AG10803 (cell line): ENCODE measurements around the gene NSUN6.
"Not testable (repeated sequence)": the region's sequence is repeated elsewhere in the genome, so short reads cannot be mapped to it uniquely, and the experiment has no call there.

Experiments used
- DNase-seq: peaks from one replicate; pipeline ENCODE4 v3.0.0; 2010; ENCODE audit warnings: low read depth
- H3K4me3 ChIP-seq: 2 replicates; pipeline ENCODE4 v1.5.1; 2011; ENCODE audit warnings: mild to moderate bottlenecking, low read length, control low read depth
- TF ChIP-seq, protein P1 (sequence below): conservative IDR thresholded peaks from 2 replicates; pipeline ENCODE4 v1.5.1; 2011; ENCODE audit warnings: mild to moderate bottlenecking, low read length, control low read depth, inconsistent platforms

Gene NSUN6

DNA sequence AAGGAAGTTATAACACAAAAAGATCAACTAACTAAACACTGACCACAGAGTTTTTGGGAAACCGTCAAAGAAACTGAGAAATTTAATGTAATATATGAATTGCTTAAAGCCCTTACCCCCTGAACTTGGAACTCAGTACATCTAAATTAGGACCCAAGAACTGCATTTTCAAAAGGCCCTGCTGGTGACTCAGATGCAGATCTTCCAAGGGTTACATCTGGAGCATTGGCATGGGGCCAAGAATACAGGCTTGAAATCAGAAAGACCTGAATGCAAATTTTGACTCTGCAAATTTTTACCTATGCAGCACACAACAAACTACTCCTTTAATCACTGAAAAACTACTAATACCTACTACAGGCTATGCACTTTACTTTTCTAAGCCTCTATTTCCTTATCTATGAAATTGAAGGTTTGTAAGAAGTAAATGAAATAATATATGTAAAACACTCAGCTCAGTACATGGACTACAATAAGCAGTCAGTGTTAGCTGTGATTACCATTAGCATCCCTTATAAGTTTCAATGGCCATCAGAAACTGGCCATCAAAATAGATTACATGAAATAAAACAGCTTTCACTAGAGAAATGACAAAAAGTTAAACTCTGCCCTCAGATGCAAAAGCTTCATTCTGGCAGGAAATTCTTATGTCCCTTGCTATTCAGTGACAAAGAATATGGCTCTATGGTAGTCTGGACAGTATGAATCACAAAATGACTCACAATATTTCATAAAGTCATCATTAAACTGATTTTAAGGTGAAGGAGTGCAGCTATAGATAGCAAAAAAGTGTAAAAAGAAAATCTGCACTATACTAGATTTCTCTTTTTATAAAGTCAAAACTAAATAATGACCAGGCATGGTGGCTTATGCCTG lies 43.6 kb downstream of the NSUN6 start:
- TF ChIP-seq, protein P1, sequence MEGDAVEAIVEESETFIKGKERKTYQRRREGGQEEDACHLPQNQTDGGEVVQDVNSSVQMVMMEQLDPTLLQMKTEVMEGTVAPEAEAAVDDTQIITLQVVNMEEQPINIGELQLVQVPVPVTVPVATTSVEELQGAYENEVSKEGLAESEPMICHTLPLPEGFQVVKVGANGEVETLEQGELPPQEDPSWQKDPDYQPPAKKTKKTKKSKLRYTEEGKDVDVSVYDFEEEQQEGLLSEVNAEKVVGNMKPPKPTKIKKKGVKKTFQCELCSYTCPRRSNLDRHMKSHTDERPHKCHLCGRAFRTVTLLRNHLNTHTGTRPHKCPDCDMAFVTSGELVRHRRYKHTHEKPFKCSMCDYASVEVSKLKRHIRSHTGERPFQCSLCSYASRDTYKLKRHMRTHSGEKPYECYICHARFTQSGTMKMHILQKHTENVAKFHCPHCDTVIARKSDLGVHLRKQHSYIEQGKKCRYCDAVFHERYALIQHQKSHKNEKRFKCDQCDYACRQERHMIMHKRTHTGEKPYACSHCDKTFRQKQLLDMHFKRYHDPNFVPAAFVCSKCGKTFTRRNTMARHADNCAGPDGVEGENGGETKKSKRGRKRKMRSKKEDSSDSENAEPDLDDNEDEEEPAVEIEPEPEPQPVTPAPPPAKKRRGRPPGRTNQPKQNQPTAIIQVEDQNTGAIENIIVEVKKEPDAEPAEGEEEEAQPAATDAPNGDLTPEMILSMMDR, result no peak
- peak; percentile 83 for DNase-seq
- H3K4me3 ChIP-seq, result no peak overlapping the region

DNA sequence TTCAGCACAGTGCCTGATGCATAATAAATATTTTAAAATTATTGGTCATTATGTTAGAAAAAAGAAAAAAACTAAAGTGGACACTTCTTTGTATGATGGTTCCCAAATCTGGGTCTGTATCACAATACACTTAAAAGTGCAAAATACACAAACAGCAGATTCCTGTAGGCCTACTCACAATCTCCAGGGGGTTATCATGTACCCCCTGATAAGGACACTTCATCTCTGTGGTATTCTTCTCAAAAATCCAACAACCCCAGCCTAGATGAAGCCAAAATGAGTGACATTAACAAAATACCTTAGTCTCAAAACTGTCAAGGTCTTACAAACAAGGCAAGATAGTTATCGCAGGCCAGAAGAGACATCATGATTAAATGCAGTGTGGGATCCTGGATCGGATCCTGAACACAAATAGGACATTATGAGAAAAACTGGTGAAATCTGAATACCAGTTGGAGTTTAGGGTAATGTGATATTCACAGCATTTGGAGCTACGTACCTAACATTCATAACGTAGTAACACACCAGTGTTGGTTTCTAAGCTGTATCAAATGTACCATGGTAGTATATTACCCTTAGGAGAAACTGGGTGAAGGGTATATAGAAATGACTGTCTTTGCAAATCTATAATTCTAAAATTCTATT lies 45.2 kb downstream of the NSUN6 start:
- no peak overlapping the region for H3K4me3 ChIP-seq
- no peak for DNase-seq
- TF ChIP-seq, protein P1, result no peak

DNA sequence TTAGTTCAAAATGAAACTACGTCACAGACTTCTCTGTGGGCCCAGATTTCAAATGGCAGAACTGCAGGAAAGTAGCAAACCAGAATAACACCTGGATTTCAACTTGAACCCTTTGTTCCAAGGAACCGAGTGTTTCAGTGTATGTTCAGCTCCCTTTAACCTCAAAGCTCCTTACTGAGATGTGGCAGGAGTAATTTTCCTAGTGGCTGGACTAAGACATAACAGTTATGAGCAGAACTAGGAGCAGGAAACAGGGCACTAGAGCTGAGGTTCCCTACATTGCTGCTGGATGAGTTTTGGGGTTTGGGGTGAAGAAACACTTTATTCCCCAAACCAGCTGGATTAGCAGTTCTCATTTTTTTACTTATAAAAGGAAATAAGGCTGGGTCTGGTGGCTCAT lies 50.1 kb downstream of the NSUN6 start:
- no peak overlapping the region for H3K4me3 ChIP-seq
- no peak for DNase-seq
- TF ChIP-seq, protein P1, result no peak

DNA sequence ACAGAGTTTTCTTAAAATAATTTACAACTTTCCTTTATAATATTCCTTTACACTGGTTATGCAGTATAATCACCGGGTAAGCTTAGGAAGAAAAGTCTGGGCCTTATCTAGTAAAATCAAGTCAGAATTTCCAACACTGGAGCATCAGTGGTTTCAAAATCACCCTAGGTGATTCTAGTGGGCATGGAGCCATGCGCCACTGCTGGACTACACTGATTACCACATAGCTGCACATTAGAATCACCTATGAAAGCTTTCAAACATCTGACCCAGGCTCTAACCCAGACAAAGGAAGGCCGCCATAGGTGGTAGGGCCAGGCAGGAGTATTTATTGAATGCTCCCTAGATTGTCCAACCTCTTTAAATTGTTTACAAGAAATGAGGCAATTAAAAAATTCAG lies 52.0 kb downstream of the NSUN6 start:
- H3K4me3 ChIP-seq, result no peak overlapping the region
- no peak for DNase-seq
- TF ChIP-seq, protein P1, result no peak

DNA sequence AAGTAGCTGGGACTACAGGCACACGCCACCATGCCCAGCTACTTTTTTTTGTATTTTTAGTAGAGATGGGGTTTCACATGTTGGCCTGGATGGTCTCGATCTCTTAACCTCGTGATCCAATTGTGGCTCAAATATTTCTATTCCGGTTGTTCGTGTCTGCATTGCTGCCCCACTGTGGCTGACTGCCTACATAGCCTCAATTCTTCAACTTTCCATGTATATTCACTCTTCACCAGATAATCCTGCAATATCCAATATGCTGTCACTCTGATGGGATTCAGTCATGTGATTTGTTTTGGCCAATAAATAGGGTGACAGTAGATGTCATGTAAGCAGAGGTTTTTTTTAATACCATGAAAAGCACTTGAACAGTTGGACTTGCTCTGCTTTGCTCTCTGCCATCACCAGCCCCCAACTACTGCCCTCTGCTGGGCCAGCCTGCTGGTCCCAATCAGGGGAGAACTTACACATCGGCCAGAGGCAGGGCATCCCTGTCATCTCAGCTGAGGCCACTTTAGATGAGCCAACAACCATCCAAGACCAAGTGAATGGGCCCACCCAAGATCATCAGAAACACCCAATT lies 56.7 kb downstream of the NSUN6 start:
- DNase-seq, result no peak

DNA sequence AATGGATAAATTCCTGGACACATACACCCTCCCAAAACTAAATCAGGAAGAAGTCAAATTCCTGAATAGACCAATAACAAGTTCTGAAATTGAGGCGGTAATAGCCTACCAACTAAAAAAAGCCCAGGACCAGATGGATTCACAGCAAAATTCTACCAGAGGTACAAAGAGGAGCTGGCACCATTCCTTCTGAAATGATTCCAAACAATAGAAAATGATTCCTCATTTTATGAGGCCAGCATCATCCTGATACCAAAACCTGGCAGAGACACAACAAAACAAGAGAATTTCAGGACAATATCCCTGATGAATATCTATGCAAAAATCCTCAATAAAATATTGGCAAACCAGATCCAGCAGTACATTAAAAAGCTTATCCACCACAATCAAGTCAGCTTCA lies 60.2 kb downstream of the NSUN6 start:
- DNase-seq, H3K4me3 ChIP-seq: not testable (repeated sequence)

More for the DNA sequence above, 56.7 kb downstream of the NSUN6 start:
- TF ChIP-seq, protein P1, result 0 out of 2 replicates have a peak, but pooled peaks have one; percentile 8
- H3K4me3 ChIP-seq, result no peak overlapping the region

DNA sequence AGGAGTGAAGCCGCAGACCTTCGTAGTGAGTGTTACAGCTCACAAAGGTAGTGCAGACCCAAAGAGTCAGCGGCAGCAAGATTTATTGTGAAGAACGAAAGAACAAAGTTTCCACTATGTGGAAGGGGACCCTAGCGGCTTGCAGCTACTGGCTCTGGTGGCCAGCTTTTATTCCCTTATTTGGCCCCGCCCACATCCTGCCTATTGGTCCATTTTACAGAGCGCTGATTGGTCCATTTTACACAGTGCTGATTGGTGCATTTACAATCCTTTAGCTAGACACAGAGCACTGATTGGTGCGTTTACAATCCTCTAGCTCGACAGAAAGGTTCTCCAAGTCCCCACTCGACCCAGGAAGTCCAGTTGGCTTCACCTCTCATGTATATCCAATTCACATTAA lies 64.8 kb downstream of the NSUN6 start:
- DNase-seq, H3K4me3 ChIP-seq: not testable (repeated sequence)
